Cardiac septum (tissue), 1 donor: ENCODE data around the gene MATN3. TPM values are rescaled to one million over a fixed set of nuclear protein-coding genes. Genes with fewer than 3 reads are reported as not detected.
"Not testable (repeated sequence)": the region's sequence is repeated elsewhere in the genome, so short reads cannot be mapped to it uniquely, and the experiment has no call there.

Experiments used
- DNase-seq: peaks from one replicate; pipeline ENCODE4 v3.0.0-alpha.2; 2020; ENCODE audit warnings: low spot score
- intact Hi-C: fragments of 100-400 bp; cut with DNase I; formaldehyde crosslinking; loops from one replicate; pipeline ENCODE4 v1.14.0; 2022
- long read RNA-seq: library from polyadenylated mRNA; unstranded; transcript quantifications from one replicate; pipeline ENCODE4 v2.0.0, GENCODE V29; 2021
- total RNA-seq: library from RNA; stranded (reverse); fragmentation: NEBNext Ultra II Directional; extraction: Animal tissue kit (Norgen Biotek cat#: 25700); gene quantifications from one replicate; pipeline ENCODE4 v1.2.1, GENCODE V29; 2021
- donor health status: DM: no; HTN: no; CAD: no.

MATN3 gene, protein sequence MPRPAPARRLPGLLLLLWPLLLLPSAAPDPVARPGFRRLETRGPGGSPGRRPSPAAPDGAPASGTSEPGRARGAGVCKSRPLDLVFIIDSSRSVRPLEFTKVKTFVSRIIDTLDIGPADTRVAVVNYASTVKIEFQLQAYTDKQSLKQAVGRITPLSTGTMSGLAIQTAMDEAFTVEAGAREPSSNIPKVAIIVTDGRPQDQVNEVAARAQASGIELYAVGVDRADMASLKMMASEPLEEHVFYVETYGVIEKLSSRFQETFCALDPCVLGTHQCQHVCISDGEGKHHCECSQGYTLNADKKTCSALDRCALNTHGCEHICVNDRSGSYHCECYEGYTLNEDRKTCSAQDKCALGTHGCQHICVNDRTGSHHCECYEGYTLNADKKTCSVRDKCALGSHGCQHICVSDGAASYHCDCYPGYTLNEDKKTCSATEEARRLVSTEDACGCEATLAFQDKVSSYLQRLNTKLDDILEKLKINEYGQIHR
- total RNA-seq: 0.11 TPM
- long read RNA-seq: 0 reads

DNA sequence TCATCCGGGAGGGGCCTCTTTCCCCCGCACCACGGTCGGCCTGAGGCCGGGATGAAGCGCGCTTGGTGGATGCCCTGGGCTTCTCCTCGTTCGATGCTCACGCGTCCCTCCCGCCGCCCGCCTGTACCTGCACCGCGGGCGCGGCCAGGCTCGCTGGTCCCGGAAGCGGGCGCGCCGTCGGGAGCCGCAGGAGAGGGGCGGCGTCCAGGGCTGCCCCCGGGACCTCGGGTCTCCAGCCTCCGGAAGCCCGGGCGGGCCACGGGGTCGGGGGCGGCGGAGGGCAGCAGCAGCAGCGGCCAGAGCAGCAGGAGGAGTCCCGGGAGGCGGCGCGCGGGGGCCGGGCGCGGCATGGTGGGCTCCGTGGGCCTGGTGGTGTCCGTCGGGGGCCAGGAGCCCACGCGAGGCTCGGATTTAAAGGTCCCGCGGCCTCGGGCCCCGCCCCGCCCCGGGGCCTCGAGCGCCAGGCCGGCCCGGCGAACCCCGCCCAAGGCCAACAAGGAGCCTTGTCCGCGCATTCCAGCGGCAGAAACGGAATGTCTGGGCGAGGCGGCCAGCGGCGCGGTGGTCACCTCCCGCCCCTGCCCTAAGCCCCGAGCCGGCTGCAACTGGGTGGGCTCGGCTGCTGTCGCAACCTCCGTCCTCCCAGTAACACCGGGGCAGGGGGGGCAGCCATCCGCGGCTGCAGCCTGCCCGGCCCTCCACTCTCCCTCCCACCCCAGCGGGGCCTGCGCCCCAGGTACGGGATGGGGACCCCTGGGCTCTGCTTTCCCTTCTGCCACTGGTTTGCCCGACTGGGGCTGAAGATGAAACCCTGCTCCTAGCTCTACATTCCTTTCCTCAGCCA lies at the start of gene MATN3:
MATN3 (minus strand) TSS at position 387 of the 844 bp plus-strand sequence; CDS start at position 350, 37 bp downstream.
- intact Hi-C loops: no loop called here
- no peak for DNase-seq

DNA sequence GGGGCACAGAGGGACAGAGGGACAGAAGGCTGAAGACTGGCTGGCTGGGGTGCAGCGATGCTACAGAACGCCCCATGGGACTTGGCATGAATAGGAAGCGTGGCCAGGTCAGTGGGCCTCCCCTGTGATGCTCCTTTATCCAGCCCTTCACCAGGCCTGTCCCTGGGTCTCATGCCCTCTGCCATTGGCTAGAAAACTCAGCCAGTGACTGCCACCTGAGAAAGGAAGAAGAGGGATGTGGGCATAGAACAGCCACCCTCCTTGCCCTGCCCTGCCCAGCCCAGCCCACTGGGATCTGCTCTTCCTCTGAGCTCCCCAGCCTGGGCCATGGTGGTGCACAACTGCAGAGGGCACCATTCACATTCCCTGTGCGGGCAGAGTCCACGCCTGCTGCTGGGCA lies 49.5 kb upstream of the MATN3 start:
- intact Hi-C loops: no loop called here
- DNase-seq: no peak

DNA sequence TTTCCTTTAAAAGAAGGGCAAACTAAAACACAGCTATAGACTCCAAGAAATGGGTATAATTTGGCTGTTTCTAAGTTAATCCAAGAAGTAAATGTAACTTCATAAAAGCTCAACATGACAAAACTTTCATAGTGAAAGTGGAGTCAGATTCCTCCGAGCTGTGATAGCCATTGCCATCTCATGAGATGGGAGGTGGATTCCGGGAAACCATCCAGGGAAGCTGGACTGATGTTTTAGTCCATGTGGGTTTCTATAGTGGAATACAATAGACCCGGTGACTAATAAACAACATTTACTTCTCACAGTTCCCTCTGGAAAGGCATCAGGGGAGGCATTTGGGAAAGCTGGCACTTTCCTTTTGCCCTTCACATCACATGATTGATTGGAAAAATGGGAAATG lies 49.0 kb upstream of the MATN3 start:
- intact Hi-C loops: no loop called here
- DNase-seq: no peak

DNA sequence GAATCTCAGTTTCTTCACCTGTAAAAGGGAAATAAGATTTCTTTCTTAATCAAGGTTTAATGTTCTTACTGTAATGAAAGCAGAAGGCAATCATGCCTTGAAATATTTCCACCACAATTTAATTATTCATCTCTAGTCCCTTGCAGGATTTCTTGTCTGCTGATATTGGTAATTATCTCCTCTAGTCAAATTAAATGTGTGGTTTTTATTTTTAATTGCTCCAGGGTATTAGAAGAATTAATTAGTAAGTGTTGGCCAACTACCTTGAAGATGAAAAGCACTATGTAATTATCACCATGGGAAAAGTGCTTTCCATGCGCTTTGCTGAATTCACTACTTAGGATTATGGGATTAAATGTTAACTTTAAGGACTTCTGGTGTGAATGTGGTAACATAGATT lies 47.6 kb upstream of the MATN3 start:
- no peak for DNase-seq
- intact Hi-C loops: no loop called here

DNA sequence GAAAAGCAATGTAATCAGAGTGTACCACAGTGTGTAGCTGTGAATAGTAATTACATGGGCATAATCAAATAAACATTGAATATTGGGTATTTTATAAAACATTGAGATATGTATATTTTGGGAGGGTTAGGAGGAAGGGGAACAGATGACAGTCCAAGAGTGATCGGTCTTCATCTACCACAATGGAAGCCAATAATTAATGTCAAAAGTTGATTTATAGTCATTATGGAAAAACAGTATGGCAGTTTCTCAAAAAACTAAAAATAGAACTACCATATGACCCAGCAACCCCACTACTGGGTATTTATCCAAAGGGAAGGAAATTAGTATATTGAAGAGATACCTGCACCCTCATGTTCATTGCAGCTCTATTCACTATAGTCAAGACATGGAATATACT lies 44.8 kb upstream of the MATN3 start:
- DNase-seq: no peak
- intact Hi-C loops: no loop called here

DNA sequence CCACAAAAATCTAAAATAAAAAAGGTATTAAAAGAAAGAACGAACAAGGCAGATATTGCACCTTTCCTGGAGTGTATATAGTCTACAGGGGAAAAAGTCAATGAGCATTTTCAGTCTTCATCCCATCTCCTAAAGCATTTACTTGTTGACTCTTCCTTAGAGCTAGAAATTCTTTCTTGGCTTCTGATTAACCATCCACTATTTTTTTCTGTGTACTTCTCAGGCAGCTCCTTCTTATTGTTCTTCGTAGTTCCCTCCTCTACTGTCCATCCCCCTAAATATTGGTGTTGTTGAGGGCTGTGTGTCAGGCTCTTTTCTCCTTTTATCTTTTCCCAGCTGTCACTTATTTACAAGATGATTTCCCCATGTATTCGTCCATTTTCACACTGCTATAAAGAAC lies 42.5 kb upstream of the MATN3 start:
- DNase-seq: no peak
- intact Hi-C loops: no loop called here

DNA sequence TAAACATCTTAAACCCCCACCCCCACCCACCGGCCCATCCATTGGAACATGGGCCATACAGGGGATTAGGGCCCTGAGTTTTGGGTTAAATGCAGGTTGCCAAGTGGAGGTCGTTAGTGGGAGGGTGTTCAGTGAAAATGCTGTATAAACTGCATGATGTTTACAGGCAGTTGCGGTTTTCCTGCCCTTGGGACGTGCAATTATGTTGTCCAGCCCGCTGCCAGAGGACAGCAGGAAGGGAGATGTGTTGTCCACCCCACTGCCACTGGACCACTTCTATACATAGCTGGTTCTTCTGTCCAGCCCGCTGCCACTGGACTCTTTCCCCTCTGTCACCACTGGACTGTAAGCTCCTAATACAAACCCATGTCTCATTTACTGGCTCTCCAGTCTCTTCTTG lies 41.7 kb upstream of the MATN3 start:
- DNase-seq: no peak
- intact Hi-C loops: no loop called here

DNA sequence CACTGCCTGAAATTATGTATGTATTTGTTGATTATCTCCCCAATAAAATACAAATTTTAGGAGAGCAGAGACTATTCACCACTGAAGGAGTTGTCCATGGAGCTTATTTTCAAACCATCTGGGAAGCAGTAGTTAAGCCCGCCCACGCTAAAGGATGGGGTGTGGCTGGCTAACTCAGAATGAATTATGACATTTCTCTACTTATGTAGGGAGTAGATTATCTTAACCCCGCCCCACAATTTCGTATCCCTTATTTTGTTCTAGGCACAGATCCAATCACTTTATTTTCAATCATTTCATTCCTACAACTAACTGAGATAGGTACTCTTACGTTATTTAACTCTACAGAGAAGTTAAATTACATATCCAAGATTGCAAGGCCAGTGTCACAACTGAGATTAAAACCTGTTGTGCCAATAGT lies 40.4 kb upstream of the MATN3 start:
- DNase-seq: no peak
- intact Hi-C loops: loop anchor here (2.0 kb wide), 1 partner anchor 18 kb away; no protein-coding TSS in a partner anchor

DNA sequence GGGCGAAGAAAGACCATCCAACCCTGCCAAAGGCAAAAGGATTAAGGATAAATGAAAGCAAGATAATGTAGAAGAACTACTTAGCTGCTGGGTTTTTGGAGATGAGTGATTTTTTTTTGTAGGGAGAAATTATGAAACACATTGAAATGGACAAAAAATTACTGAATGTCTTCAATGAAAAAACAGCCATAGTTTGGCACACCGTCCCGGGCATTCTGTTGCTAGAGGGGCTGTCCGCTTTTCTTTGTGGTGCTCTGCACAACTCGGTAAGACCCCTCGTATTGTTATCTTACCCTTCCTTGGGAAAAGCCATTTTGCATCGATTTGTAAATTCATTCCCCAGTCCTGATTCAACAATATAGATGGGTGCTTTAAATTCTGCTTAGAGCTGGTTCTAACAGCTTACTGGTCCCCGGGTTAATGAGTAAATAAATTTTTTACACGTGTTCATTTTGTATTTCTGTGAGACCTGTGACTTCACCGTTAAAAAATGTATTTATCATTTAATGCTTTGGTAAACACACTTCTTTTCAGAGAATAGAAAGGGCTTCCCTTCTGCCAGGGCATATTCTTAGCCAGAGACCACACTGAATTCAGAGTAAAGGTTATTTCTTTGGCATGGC lies 39.9 kb upstream of the MATN3 start:
- no peak for DNase-seq
- intact Hi-C loops: loop anchor here (2.0 kb wide), 1 partner anchor 18 kb away; no protein-coding TSS in a partner anchor

DNA sequence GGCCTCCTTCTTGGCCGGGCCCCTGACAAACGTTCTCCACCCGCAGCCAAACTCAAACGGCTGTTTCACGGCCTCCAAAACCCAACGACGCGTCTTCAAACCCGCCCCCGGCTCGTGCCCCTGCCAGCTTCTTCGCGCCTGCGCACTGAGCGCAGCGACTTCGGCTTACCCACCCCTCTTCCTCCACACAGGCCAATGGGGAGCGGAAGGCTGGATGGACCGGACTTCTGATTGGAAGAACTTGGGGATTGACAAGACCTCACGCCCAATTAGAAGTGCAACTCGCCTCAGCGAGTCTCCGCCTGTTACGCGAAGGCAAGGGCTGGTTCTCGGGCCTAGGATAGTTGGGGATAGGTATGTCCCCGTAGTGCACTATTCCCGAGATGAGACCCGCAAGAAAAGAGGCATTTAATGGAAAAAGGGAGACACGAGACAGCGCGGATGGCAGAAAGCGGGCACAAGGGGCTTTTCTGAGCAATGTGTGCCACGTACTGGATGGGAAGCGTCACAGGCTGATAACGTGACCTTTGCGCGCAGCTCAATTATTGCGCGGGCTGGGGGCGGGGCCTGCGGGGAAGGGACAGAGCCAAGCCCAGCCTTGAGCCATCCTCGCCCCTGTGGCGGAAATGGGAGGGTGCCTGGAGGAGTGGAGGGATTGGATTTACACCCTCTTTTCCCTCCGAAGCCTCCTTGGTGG lies 39.2 kb upstream of the MATN3 start, which contains the start of gene LAPTM4A:
LAPTM4A (minus strand) TSS at position 97 of the 697 bp plus-strand sequence. CDS start 108 bp downstream, outside the sequence.
- intact Hi-C loops: loop anchor here (2.0 kb wide), 1 partner anchor 19 kb away; no protein-coding TSS in a partner anchor
- peak; percentile 99 for DNase-seq

DNA sequence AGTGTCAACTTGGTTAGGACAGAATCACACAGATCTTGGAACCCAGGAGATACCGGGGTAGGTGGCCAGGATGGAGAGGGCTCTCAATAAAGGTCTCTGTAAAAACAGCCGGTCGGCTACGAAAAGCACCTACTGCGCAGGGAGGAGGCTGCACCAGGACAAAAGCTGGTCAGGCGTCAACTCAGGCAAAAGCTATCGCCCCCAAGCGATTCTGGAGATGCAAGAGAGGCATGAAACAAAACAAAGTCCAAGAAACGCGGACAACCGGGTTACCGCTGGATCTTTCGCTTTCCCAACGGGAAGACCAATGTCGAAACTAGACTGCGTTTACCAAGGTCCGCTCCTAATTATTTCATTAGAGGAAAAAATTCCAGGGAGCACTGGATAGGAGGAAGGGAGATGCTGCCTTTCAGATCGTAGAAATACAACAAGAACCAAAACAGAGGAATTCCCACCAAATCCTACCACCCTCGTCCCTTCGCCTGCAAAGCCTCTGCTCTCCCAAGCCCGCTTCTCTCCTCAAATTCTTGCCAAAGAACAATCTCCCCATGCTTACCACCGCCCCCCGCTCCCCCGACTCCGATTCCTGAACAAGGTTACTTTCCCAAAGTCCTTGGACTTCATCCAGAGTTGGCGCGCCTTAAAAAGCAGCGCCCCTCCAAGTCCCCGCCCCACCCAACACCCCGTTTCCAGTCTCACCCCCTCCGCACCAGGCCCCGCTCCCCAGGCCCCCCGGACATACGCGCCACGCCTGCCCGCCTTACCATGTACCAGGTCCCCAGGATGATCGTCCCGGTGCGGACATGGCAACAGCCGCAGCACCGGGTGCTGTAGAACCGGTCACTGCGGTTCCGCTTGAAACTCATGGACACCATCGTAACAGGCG lies 38.4 kb upstream of the MATN3 start:
- intact Hi-C loops: no loop called here
- DNase-seq: peak; percentile 82

DNA sequence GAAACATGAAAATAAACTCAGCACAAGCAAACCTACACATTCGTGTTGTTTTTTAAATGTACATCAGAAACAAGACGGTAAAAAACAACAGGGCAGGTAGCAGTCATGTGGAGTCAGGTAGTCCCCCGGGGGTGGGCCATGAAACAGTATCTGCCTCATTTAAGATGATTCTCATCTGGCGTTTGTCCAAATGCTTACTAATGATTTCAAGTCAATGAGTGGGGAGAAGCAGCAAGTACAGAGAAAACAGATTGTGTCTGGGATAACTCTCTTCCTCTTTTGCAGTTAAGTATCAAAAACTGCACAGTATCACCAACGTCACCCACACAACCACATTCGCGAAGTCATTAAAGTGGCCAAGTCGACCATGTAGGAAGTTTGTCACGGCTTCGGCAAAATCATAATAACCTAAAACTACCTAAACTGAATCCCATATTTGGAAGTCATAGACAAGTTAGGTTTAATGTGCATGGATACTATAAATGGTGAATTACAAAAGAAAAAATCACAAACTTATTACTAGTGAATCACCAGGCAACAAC lies 37.7 kb upstream of the MATN3 start:
- intact Hi-C loops: no loop called here

DNA sequence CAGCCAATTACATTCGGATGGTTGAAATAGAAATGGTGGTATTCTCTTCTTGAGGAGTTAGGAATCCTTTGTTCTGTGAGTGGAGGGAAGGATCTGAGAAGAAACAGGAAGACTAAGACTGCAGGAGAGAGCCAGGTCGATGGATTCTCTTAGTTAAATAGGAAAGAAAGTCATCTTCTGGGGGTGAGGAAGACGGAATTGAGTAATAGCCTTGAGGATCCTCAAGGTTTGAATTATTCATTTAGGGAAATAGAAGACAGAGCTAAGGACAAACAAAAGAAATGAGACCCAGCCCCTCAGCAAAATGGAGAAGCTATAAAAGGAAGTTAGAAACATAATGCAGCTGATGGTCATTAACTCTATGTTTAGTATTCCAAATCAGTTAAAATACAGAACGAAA lies 37.2 kb upstream of the MATN3 start:
- intact Hi-C loops: no loop called here
- DNase-seq: no peak

More for the DNA sequence above, 37.7 kb upstream of the MATN3 start:
- no peak for DNase-seq

DNA sequence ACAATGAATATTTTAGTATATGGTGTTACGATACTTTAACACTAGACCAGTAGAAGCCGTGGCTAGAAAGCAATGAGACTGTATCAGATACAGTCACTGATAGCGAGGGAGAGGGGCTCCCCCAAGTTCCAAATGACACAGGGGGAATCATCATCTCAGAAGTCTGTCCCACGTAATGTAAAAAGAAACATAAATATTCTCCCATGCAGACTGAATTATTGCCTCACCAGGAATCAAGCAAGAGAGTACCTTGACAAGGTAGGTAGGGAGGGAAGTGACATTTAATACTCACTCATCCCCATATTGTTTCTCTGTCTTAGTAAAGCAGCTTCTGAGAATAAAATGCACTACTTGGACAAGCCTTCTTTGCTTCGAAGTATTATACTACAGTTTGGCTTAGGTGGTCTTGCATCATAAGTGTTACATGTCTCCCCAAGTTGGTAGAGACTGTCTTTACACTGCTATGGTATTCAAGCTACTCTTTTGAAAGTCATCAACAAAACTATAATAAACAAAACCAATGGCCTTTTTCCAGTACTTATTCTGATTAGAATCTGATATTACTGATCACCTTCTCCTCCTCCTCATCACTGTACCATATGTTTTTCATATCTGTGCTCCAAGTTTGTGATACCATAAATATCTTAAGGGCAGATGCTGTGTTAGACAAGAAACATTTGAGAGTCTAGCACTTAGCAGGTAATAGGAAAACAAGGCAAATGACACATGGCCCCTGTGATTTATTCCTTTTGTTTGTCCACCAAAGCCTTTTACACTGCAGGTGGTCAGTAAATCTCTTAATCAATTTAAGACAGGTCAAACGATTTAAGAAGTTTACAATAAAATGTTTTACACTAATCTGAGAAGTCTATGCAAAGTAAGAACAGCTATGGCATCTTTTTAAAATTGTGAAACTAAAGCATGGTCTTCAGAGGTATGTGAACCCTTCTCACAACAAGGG lies 36.3 kb upstream of the MATN3 start:
- intact Hi-C loops: no loop called here
- no peak for DNase-seq

DNA sequence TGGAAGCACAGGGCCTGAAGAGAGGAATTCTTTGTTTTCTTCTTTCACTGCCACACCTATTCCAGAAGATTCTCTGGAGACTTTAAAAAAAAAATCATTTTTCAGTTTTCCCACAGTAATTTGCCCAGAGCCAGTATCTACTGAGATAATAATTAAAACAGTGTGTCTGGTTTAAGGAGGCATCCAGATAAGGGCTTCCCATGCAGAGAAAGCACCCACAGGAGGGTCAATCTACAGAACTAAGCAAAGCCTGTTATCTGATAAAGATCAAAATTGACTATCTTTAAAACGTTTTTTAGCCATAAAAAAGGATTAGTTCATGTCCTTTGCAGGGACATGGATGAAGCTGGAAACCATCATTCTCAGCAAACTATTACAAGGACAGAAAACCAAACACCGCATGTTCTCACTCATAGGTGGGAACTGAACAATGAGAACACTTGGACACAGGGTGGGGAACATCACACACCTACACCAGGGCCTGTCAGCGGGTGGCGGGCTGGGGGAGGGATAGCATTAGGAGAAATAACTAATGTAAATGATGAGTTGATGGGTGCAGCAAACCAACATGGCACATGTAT lies 33.3 kb upstream of the MATN3 start:
- DNase-seq: not testable (repeated sequence)

DNA sequence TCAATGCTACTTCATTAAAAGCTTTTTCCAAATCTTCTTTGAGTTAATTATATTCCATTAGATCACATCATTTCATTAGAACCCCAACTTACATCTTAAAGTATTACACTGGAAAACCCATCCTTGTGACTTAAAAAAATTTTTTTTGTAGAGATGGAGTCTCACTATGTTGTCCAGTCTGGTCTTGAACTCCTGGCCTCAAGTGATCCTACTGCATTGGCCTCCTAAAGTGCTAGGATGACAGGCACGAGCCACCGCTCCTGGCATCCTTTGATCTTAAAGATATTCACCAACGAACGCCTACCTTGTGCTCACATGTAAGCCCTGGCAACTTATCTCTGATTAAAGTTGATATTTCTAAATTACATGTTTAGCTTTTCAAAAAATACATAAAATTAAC lies 32.3 kb upstream of the MATN3 start:
- no peak for DNase-seq
- intact Hi-C loops: no loop called here

More for the DNA sequence above, 33.3 kb upstream of the MATN3 start:
- intact Hi-C loops: not testable (repeated sequence)
